ENCODE data around the gene TMEM132A.

DNA sequence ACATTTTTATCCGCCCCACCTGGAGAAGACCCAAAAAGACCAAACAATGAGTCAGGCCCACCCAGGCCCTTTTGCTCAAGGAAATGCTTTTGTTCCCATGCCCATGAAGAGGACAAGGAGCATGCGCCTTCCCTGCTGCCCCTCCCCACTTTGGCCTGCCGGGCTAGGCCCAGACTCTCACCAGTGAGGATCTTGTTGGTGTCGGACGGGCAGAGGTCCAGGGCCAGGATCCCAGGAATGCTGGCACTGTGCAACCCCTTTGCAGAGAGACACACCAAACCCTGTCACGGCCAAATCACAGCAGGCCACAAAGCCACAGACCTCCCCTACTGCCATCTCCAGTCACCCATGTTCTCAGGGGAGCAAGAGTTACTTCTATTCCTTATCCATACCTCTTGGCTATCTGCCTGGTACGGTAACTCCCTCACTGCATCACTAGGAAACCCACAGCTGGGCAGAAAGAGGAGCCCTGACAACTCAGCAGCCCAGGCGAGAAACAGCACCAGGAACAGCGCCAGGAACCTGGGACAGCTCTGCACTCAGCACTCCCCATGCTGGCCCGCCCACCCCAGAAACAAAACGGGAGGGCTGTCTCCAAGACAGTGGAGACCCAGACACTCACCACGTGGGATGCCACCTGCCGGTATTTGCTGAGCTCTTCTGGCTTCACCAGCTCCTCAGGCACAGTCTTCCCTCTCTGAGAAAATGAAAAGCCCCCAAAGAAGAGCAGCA, 23.4 kb upstream of the TMEM132A start:
- TF ChIP-seq, protein P1, sequence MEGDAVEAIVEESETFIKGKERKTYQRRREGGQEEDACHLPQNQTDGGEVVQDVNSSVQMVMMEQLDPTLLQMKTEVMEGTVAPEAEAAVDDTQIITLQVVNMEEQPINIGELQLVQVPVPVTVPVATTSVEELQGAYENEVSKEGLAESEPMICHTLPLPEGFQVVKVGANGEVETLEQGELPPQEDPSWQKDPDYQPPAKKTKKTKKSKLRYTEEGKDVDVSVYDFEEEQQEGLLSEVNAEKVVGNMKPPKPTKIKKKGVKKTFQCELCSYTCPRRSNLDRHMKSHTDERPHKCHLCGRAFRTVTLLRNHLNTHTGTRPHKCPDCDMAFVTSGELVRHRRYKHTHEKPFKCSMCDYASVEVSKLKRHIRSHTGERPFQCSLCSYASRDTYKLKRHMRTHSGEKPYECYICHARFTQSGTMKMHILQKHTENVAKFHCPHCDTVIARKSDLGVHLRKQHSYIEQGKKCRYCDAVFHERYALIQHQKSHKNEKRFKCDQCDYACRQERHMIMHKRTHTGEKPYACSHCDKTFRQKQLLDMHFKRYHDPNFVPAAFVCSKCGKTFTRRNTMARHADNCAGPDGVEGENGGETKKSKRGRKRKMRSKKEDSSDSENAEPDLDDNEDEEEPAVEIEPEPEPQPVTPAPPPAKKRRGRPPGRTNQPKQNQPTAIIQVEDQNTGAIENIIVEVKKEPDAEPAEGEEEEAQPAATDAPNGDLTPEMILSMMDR (IDR thresholded peaks at IDR 0.05): no peak
- TF ChIP-seq EZH2 (IDR thresholded peaks at IDR 0.05) (no peak), EZH2phosphoT487 (IDR thresholded peaks at IDR 0.05) (no peak)
